Hepatocyte (in vitro differentiated cells): ENCODE data around the gene HHAT. TPM values are rescaled to one million over a fixed set of nuclear protein-coding genes. Genes with fewer than 3 reads are reported as not detected.

Experiments used
- DNase-seq: peaks from one replicate; pipeline ENCODE4 v3.0.0-alpha.2; 2016; ENCODE audit warnings: low spot score
- H2AFZ ChIP-seq: fragments of 200-600 bp; sonication (generic); 2 replicates; pipeline ENCODE4 v1.6.0; 2016; ENCODE audit warnings: antibody characterized with exemption, mild to moderate bottlenecking
- H3K27ac ChIP-seq: fragments of 200-600 bp; sonication (generic); 2 replicates; pipeline ENCODE4 v1.5.1; 2016; ENCODE audit warnings: mild to moderate bottlenecking
- H3K27me3 ChIP-seq: fragments of 200-600 bp; sonication (generic); 2 replicates; pipeline ENCODE4 v1.6.1; 2016
- H3K36me3 ChIP-seq: fragments of 200-600 bp; sonication (generic); replicated peaks from 2 replicates; pipeline ENCODE4 v1.5.1; 2016; ENCODE audit warnings: low read depth; ENCODE audit not compliant: insufficient read depth
- H3K4me1 ChIP-seq: fragments of 200-600 bp; sonication (generic); 2 replicates; pipeline ENCODE4 v1.5.1; 2016; ENCODE audit warnings: mild to moderate bottlenecking, moderate library complexity; ENCODE audit not compliant: insufficient read depth
- H3K4me2 ChIP-seq: fragments of 200-600 bp; sonication (generic); 2 replicates; pipeline ENCODE4 v1.6.0; 2016
- H3K4me3 ChIP-seq: fragments of 200-600 bp; sonication (generic); 2 replicates; pipeline ENCODE4 v1.5.1; 2016; ENCODE audit warnings: mild to moderate bottlenecking
- H3K79me2 ChIP-seq: fragments of 200-600 bp; sonication (generic); 2 replicates; pipeline ENCODE4 v1.6.0; 2017; ENCODE audit warnings: mild to moderate bottlenecking
- H3K9me2 ChIP-seq: fragments of 200-600 bp; sonication (generic); replicated peaks from 2 replicates; pipeline ENCODE4 v1.6.0; 2017; ENCODE audit warnings: mild to moderate bottlenecking; ENCODE audit not compliant: insufficient read depth
- H3K9me3 ChIP-seq: fragments of 200-600 bp; sonication (generic); 2 replicates; pipeline ENCODE4 v1.5.1; 2016; ENCODE audit warnings: low read depth, mild to moderate bottlenecking
- H4K20me1 ChIP-seq: fragments of 200-600 bp; sonication (generic); 2 replicates; pipeline ENCODE4 v1.6.0; 2016; ENCODE audit warnings: mild to moderate bottlenecking; ENCODE audit not compliant: insufficient read depth, poor library complexity, severe bottlenecking
- CTCF ChIP-seq: fragments of 200-600 bp; sonication (generic); IDR thresholded peaks from 2 replicates; pipeline ENCODE4 v1.5.1; 2016; ENCODE audit warnings: antibody characterized with exemption, mild to moderate bottlenecking; ENCODE audit not compliant: poor library complexity
- EZH2 ChIP-seq: fragments of 200-600 bp; sonication (generic); IDR thresholded peaks from 2 replicates; pipeline ENCODE4 v1.6.1; 2016; ENCODE audit warnings: antibody characterized with exemption, mild to moderate bottlenecking, borderline replicate concordance
- EZH2phosphoT487 ChIP-seq: fragments of 200-600 bp; sonication (generic); IDR thresholded peaks from one replicate; pipeline ENCODE4 v1.6.1; 2018; ENCODE audit warnings: antibody characterized with exemption, mild to moderate bottlenecking, low read depth, moderate library complexity; ENCODE audit not compliant: unreplicated experiment, severe bottlenecking
- WGBS: methylation state at CpG from one replicate; pipeline ENCODE4 v1.1.6; 2016; ENCODE audit warnings: low lambda C conversion rate; ENCODE audit errors: missing lambda C conversion rate; 5-methylcytosine and 5-hydroxymethylcytosine counted together
- polyA plus RNA-seq: library from polyadenylated mRNA; unstranded; fragments of >200 nt; fragmentation: Nextera tagmentation; extraction: Ambion mirVana; gene quantifications from 2 replicates; pipeline ENCODE4 v1.2.1, GENCODE V29; 2016
- total RNA-seq: library from RNA; depleted of rRNA; stranded (reverse); fragments of >200 nt; gene quantifications from 2 replicates; pipeline ENCODE4 v1.2.3, GENCODE V29; 2014

HHAT gene
- total and polyA plus RNA-seq, 2 experiments from 2014 or later = 5.3 to 6.3 TPM

- TF ChIP-seq EZH2phosphoT487 = no peak
- no peak for TF ChIP-seq EZH2
- TF ChIP-seq CTCF = no peak
- WGBS = 97% methylated on average over 32 of the region's 33 CpGs
- H3K4me2 ChIP-seq = no peak overlapping the region
Measured at GRCh38 chr1:210683403-210684047, 354.8 kb downstream of the HHAT start.

GRCh38 chr1:210684466-210685294 lies 356.0 kb downstream of the HHAT start:
- H3K4me2 ChIP-seq = no peak overlapping the region
- no peaks in the 10 kb centered on the region for H3K27me3 ChIP-seq
- H3K79me2 ChIP-seq = no peaks in the 10 kb centered on the region
- H3K9me2 ChIP-seq = no peaks in the 10 kb centered on the region
- no peaks in the 10 kb centered on the region for H3K36me3 ChIP-seq
- TF ChIP-seq EZH2 (no peak), EZH2phosphoT487 (no peak), CTCF (no peak)
- no peaks in the 10 kb centered on the region for H3K9me3 ChIP-seq
- no peak overlapping the region for H3K27ac ChIP-seq
- WGBS = 84% methylated on average over 5 of the region's 5 CpGs
- H3K4me1 ChIP-seq = no peaks in the 10 kb centered on the region
- no peak overlapping the region for H3K4me3 ChIP-seq
- DNase-seq = no peak
- H4K20me1 ChIP-seq = no peaks in the 10 kb centered on the region
- no peak overlapping the region for H2AFZ ChIP-seq

More at GRCh38 chr1:210683403-210684047, 354.8 kb downstream of the HHAT start:
- DNase-seq = no peak
- Histone ChIP-seq H3K9me2 (no peaks in the 10 kb centered on the region), H3K36me3 (no peaks in the 10 kb centered on the region), H3K27me3 (peaks cover under 1% of the 10 kb centered on the region), H3K9me3 (no peaks in the 10 kb centered on the region), H3K4me1 (no peaks in the 10 kb centered on the region), H3K27ac (no peak overlapping the region), H3K4me3 (no peak overlapping the region), H3K79me2 (no peaks in the 10 kb centered on the region), H2AFZ (no peak overlapping the region), H4K20me1 (no peaks in the 10 kb centered on the region)

- no peak overlapping the region for H3K4me2 ChIP-seq
- WGBS = 98% methylated on average over 3 of the region's 3 CpGs
- H3K36me3 ChIP-seq = no peaks in the 10 kb centered on the region
- no peak overlapping the region for H3K4me3 ChIP-seq
- no peak for TF ChIP-seq EZH2phosphoT487
- no peak for TF ChIP-seq EZH2
- TF ChIP-seq CTCF = no peak
- no peak overlapping the region for H2AFZ ChIP-seq
- no peaks in the 10 kb centered on the region for H3K4me1 ChIP-seq
- H3K27ac ChIP-seq = no peak overlapping the region
- no peaks in the 10 kb centered on the region for H3K9me3 ChIP-seq
- no peaks in the 10 kb centered on the region for H4K20me1 ChIP-seq
- no peaks in the 10 kb centered on the region for H3K9me2 ChIP-seq
- no peak for DNase-seq
- no peaks in the 10 kb centered on the region for H3K27me3 ChIP-seq
- H3K79me2 ChIP-seq = no peaks in the 10 kb centered on the region
Measured at GRCh38 chr1:210685295-210685650, 356.6 kb downstream of the HHAT start.
